Measurements from ENCODE around the gene DGKD.

Gene DGKD

GRCh38 chr2:233363744-233364235, 9.5 kb downstream of the DGKD start:
- no peak for ATAC-seq
- TF ChIP-seq ZFP3 (CRISPR knock-in tag; IDR thresholded peaks at IDR 0.05) (no peak), POU6F1 (CRISPR knock-in tag; IDR thresholded peaks at IDR 0.05; ENCODE audit: borderline replicate concordance, low read depth) (no peak), RARB (CRISPR knock-in tag; IDR thresholded peaks at IDR 0.05) (no peak), ZFP30 (CRISPR knock-in tag; IDR thresholded peaks at IDR 0.05) (no peak), ZC3H10 (CRISPR knock-in tag; IDR thresholded peaks at IDR 0.05) (no peak), TOX (CRISPR knock-in tag; IDR thresholded peaks at IDR 0.05; ENCODE audit: borderline replicate concordance) (no peak), ARNTL (CRISPR knock-in tag; IDR thresholded peaks at IDR 0.05; ENCODE audit: borderline replicate concordance, low read depth) (no peak), ISL1 (CRISPR knock-in tag; IDR thresholded peaks at IDR 0.05) (no peak), ZNF565 (CRISPR knock-in tag; conservative IDR thresholded peaks at IDR 0.05; ENCODE audit: low read depth) (no peak), OSR1 (CRISPR knock-in tag; IDR thresholded peaks at IDR 0.05) (no peak), CSDC2 (CRISPR knock-in tag; IDR thresholded peaks at IDR 0.05) (no peak), SNAI2 (CRISPR knock-in tag; IDR thresholded peaks at IDR 0.05) (no peak), TCF4 (CRISPR knock-in tag; IDR thresholded peaks at IDR 0.05; ENCODE audit: borderline replicate concordance) (no peak), GLIS3 (CRISPR knock-in tag; IDR thresholded peaks at IDR 0.05) (no peak)
- TF ChIP-seq, protein P1, sequence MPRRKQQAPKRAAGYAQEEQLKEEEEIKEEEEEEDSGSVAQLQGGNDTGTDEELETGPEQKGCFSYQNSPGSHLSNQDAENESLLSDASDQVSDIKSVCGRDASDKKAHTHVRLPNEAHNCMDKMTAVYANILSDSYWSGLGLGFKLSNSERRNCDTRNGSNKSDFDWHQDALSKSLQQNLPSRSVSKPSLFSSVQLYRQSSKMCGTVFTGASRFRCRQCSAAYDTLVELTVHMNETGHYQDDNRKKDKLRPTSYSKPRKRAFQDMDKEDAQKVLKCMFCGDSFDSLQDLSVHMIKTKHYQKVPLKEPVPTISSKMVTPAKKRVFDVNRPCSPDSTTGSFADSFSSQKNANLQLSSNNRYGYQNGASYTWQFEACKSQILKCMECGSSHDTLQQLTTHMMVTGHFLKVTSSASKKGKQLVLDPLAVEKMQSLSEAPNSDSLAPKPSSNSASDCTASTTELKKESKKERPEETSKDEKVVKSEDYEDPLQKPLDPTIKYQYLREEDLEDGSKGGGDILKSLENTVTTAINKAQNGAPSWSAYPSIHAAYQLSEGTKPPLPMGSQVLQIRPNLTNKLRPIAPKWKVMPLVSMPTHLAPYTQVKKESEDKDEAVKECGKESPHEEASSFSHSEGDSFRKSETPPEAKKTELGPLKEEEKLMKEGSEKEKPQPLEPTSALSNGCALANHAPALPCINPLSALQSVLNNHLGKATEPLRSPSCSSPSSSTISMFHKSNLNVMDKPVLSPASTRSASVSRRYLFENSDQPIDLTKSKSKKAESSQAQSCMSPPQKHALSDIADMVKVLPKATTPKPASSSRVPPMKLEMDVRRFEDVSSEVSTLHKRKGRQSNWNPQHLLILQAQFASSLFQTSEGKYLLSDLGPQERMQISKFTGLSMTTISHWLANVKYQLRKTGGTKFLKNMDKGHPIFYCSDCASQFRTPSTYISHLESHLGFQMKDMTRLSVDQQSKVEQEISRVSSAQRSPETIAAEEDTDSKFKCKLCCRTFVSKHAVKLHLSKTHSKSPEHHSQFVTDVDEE (CRISPR knock-in tag; IDR thresholded peaks at IDR 0.05): no peak
- TF ChIP-seq, protein P2, sequence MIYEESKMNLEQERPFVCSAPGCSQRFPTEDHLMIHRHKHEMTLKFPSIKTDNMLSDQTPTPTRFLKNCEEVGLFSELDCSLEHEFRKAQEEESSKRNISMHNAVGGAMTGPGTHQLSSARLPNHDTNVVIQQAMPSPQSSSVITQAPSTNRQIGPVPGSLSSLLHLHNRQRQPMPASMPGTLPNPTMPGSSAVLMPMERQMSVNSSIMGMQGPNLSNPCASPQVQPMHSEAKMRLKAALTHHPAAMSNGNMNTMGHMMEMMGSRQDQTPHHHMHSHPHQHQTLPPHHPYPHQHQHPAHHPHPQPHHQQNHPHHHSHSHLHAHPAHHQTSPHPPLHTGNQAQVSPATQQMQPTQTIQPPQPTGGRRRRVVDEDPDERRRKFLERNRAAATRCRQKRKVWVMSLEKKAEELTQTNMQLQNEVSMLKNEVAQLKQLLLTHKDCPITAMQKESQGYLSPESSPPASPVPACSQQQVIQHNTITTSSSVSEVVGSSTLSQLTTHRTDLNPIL (CRISPR knock-in tag; IDR thresholded peaks at IDR 0.05; ENCODE audit: low read depth): no peak
- TF ChIP-seq, protein P3, sequence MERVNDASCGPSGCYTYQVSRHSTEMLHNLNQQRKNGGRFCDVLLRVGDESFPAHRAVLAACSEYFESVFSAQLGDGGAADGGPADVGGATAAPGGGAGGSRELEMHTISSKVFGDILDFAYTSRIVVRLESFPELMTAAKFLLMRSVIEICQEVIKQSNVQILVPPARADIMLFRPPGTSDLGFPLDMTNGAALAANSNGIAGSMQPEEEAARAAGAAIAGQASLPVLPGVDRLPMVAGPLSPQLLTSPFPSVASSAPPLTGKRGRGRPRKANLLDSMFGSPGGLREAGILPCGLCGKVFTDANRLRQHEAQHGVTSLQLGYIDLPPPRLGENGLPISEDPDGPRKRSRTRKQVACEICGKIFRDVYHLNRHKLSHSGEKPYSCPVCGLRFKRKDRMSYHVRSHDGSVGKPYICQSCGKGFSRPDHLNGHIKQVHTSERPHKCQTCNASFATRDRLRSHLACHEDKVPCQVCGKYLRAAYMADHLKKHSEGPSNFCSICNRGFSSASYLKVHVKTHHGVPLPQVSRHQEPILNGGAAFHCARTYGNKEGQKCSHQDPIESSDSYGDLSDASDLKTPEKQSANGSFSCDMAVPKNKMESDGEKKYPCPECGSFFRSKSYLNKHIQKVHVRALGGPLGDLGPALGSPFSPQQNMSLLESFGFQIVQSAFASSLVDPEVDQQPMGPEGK (CRISPR knock-in tag; IDR thresholded peaks at IDR 0.05; ENCODE audit: borderline replicate concordance): no peak

DNA sequence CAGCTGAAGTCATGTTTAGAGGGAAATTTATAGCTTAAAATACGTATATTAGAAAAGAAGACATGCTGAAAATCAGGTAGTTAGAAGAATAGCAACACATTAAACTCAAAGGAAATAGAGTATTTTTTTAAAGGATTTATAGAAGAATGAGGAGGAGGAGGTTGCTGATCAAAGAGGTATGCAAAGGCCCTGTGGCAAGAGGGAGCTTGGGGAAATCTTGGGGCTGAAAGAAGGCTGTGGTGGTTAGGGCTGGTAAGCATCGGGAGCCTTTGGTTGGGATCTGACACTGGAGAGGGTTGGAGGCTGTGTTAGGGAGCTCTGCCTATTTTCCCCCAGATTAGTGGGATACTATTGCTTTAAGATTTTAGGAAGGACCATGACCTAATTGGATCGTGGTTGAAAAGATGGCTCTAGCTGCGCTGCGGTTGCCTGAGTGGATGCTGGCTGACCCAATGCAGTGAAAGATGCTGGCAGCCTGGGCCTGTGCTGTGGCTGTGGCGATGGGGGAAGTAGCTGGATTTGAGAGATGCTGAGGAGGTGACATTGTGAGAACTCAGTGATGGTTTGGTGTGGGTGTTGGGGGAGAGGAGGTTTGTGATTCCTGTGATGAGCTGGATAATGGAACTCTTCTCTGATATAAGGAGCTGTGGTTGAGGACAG, 11.7 kb downstream of the DGKD start:
- no peak for ATAC-seq

DNA sequence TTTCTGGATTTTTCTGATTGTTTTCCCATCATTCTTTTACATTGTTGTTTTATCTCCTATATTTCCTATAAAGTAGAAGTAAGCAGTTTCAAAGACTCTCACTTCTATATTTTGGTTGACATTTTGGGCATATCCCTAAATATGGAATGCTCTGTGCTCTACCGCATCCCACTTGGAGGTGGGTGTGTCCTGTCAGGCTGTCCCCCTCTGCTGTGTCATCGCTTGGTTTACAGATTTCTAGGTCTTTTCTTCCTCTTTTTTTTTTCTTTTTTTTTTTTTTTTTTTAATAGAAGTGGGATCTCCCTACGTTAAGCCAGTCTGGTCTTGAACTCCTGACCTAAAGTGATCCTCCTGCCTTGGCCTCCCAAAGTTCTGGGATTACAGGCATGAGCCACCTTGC, 13.3 kb downstream of the DGKD start:
- no peak for ATAC-seq
- TF ChIP-seq ESRRG (CRISPR knock-in tag; IDR thresholded peaks at IDR 0.05) (no peak), ZNF8 (CRISPR knock-in tag; IDR thresholded peaks at IDR 0.05) (no peak), POU6F1 (CRISPR knock-in tag; IDR thresholded peaks at IDR 0.05; ENCODE audit: borderline replicate concordance, low read depth) (no peak), RARB (CRISPR knock-in tag; IDR thresholded peaks at IDR 0.05) (no peak), ZFP3 (CRISPR knock-in tag; IDR thresholded peaks at IDR 0.05) (no peak), ZNF565 (CRISPR knock-in tag; conservative IDR thresholded peaks at IDR 0.05; ENCODE audit: low read depth) (no peak), CSDC2 (CRISPR knock-in tag; IDR thresholded peaks at IDR 0.05) (no peak), TCF4 (CRISPR knock-in tag; IDR thresholded peaks at IDR 0.05; ENCODE audit: borderline replicate concordance) (no peak), ZC3H10 (CRISPR knock-in tag; IDR thresholded peaks at IDR 0.05) (no peak)
- TF ChIP-seq, protein P2 (CRISPR knock-in tag; IDR thresholded peaks at IDR 0.05; ENCODE audit: low read depth): no peak
- TF ChIP-seq, protein P1 (CRISPR knock-in tag; IDR thresholded peaks at IDR 0.05): no peak
- TF ChIP-seq, protein P3 (CRISPR knock-in tag; IDR thresholded peaks at IDR 0.05; ENCODE audit: borderline replicate concordance): no peak

More for the DNA sequence above, 11.7 kb downstream of the DGKD start:
- TF ChIP-seq ZC3H10 (CRISPR knock-in tag; IDR thresholded peaks at IDR 0.05) (no peak), TCF4 (CRISPR knock-in tag; IDR thresholded peaks at IDR 0.05; ENCODE audit: borderline replicate concordance) (no peak), CSDC2 (CRISPR knock-in tag; IDR thresholded peaks at IDR 0.05) (no peak), ISL1 (CRISPR knock-in tag; IDR thresholded peaks at IDR 0.05) (no peak), RARB (CRISPR knock-in tag; IDR thresholded peaks at IDR 0.05) (no peak), ARNTL (CRISPR knock-in tag; IDR thresholded peaks at IDR 0.05; ENCODE audit: borderline replicate concordance, low read depth) (no peak)

Data from SK-N-SH treated with all-trans-retinoic acid at 6 μM for 48 hours (cell line).